IMR-90 (cell line): ENCODE measurements around the gene ANTXRL. TPM values are rescaled to one million over a fixed set of nuclear protein-coding genes. Genes with fewer than 3 reads are reported as not detected.

Source experiments
- ATAC-seq: fragments of 200-7000 bp; cut with Tn5 transposase; 2 replicates; pipeline ENCODE4 v1.9.1; 2020; ENCODE audit warnings: low read depth, mild to moderate bottlenecking, moderate library complexity
- BruUV-seq: library from RNA; stranded (reverse); fragments of 400-500 nt; replicated peaks from 2 replicates; lab custom pipeline; 2021; lab: Mats Ljungman, UMichigan
- CTCF ChIA-PET: fragments of 300-600 bp; formaldehyde crosslinking; extraction: SDS; loops from one replicate; lab custom pipeline; 2021; ENCODE audit warnings: antibody characterized with exemption; lab: Yijun Ruan, JAX
- POLR2A ChIA-PET: fragments of 300-600 bp; sonication (Branson Sonifier 250); formaldehyde crosslinking; loops from one replicate; lab custom pipeline; 2022; ENCODE audit warnings: antibody characterized with exemption; ENCODE audit not compliant: unreplicated experiment; lab: Charles Lee
- DNase-seq: peaks from one replicate; pipeline ENCODE4 v3.0.0; 2013
- H2AFZ ChIP-seq: replicated peaks from 2 replicates; pipeline ENCODE3; 2013; ENCODE audit warnings: low read length, mild to moderate bottlenecking; ENCODE audit not compliant: poor library complexity
- H2AK5ac ChIP-seq: 2 replicates; pipeline ENCODE4 v1.6.1; 2013; ENCODE audit warnings: low read depth, low read length, inconsistent platforms
- H2AK9ac ChIP-seq: replicated peaks from 2 replicates; pipeline ENCODE3; 2013; ENCODE audit warnings: mild to moderate bottlenecking, low read depth, low read length, moderate library complexity; ENCODE audit not compliant: poor library complexity
- H2BK120ac ChIP-seq: 2 replicates; pipeline ENCODE4 v1.6.1; 2013; ENCODE audit warnings: low read depth, low read length, inconsistent platforms
- H2BK15ac ChIP-seq: 3 replicates; pipeline ENCODE4 v1.6.1; 2013; ENCODE audit warnings: low read depth, low read length, inconsistent platforms
- H2BK20ac ChIP-seq: 2 replicates; pipeline ENCODE4 v1.6.1; 2013; ENCODE audit warnings: low read depth, mild to moderate bottlenecking, inconsistent platforms, low read length, moderate library complexity
- H2BK5ac ChIP-seq: 2 replicates; pipeline ENCODE4 v1.6.1; 2013; ENCODE audit warnings: mild to moderate bottlenecking, low read depth, low read length, inconsistent platforms; ENCODE audit not compliant: poor library complexity, severe bottlenecking
- H3K14ac ChIP-seq: replicated peaks from 2 replicates; pipeline ENCODE4 v1.6.1; 2013; ENCODE audit warnings: low read depth, low read length, inconsistent platforms
- H3K18ac ChIP-seq: 2 replicates; pipeline ENCODE4 v1.6.1; 2013; ENCODE audit warnings: low read depth, low read length, control low read depth
- H3K23ac ChIP-seq: 2 replicates; pipeline ENCODE4 v1.6.1; 2013; ENCODE audit warnings: low read depth, low read length, inconsistent platforms
- H3K27ac ChIP-seq: 2 replicates; pipeline ENCODE4 v1.5.1; 2013; ENCODE audit warnings: mild to moderate bottlenecking, control low read depth, low read length; ENCODE audit not compliant: insufficient read depth
- H3K27me3 ChIP-seq: 2 replicates; pipeline ENCODE4 v1.6.1; 2013; ENCODE audit warnings: low read length; ENCODE audit not compliant: control insufficient read depth, insufficient read depth
- H3K36me3 ChIP-seq: 2 replicates; pipeline ENCODE4 v1.6.1; 2013; ENCODE audit warnings: low read length, mixed read lengths; ENCODE audit not compliant: control insufficient read depth, insufficient read depth
- H3K4ac ChIP-seq: 2 replicates; pipeline ENCODE4 v1.6.1; 2013; ENCODE audit warnings: low read depth, low read length, inconsistent platforms
- H3K4me1 ChIP-seq: 2 replicates; pipeline ENCODE4 v1.6.1; 2013; ENCODE audit warnings: low read length, mixed read lengths; ENCODE audit not compliant: control insufficient read depth, insufficient read depth
- H3K4me2 ChIP-seq: 2 replicates; pipeline ENCODE4 v1.6.1; 2013; ENCODE audit warnings: low read depth, mild to moderate bottlenecking, control low read depth, low read length, moderate library complexity
- H3K4me3 ChIP-seq: 2 replicates; pipeline ENCODE4 v1.5.1; 2013; ENCODE audit warnings: low read depth, mild to moderate bottlenecking, control low read depth, low read length, moderate library complexity; ENCODE audit not compliant: insufficient read depth
- H3K56ac ChIP-seq: 2 replicates; pipeline ENCODE4 v1.6.1; 2013; ENCODE audit warnings: low read length, inconsistent platforms; ENCODE audit not compliant: insufficient read depth; ENCODE audit errors: extremely low read depth
- H3K79me1 ChIP-seq, 2 experiments: 2 replicates each; pipeline ENCODE4 v1.6.1; 2013; ENCODE audit warnings: low read length in 2 of 2, inconsistent platforms in 1 of 2, low read depth in 1 of 2
- H3K9ac ChIP-seq: 2 replicates; pipeline ENCODE4 v1.6.1; 2013; ENCODE audit warnings: low read depth, low read length, control low read depth
- H3K9me1 ChIP-seq: 2 replicates; pipeline ENCODE4 v1.6.1; 2013; ENCODE audit warnings: low read length, inconsistent platforms; ENCODE audit not compliant: insufficient read depth
- H3K9me3 ChIP-seq: 2 replicates; pipeline ENCODE4 v1.6.1; 2013; ENCODE audit warnings: low read length; ENCODE audit not compliant: control insufficient read depth, insufficient read depth
- H4K20me1 ChIP-seq: 2 replicates; pipeline ENCODE4 v1.6.1; 2013; ENCODE audit warnings: low read length, inconsistent platforms; ENCODE audit not compliant: insufficient read depth
- H4K5ac ChIP-seq: 2 replicates; pipeline ENCODE4 v1.6.1; 2013; ENCODE audit warnings: mild to moderate bottlenecking, low read depth, low read length, control low read depth
- H4K8ac ChIP-seq, 2 experiments: 2 replicates each; pipeline ENCODE4 v1.6.1; 2013; ENCODE audit warnings: low read depth in 2 of 2, low read length in 2 of 2, control low read depth in 1 of 2, inconsistent platforms in 1 of 2
- H4K91ac ChIP-seq: 2 replicates; pipeline ENCODE4 v1.6.1; 2013; ENCODE audit warnings: low read depth, low read length, inconsistent platforms; ENCODE audit not compliant: insufficient read depth
- BHLHE40 ChIP-seq: fragments of 150-350 bp; IDR thresholded peaks from 2 replicates; pipeline ENCODE4 v1.6.1; 2016; ENCODE audit warnings: mild to moderate bottlenecking, low read depth, low read length
- CEBPB ChIP-seq: IDR thresholded peaks from 2 replicates; pipeline ENCODE4 v1.6.1; 2012; ENCODE audit warnings: low read depth, low read length, improper control_type of control experiment
- CHD1 ChIP-seq: IDR thresholded peaks from 2 replicates; pipeline ENCODE4 v1.6.1; 2012; ENCODE audit warnings: low read depth, low read length, improper control_type of control experiment
- MAZ ChIP-seq: IDR thresholded peaks from 2 replicates; pipeline ENCODE4 v1.6.1; 2012; ENCODE audit warnings: low read depth, mild to moderate bottlenecking, low read length, improper control_type of control experiment, moderate library complexity, borderline replicate concordance
- MXI1 ChIP-seq: IDR thresholded peaks from 2 replicates; pipeline ENCODE4 v1.6.1; 2012; ENCODE audit warnings: low read depth, mild to moderate bottlenecking, low read length, moderate library complexity, borderline replicate concordance
- NFE2L2 ChIP-seq: fragments of 150-350 bp; IDR thresholded peaks from 2 replicates; pipeline ENCODE4 v1.6.1; 2016; ENCODE audit warnings: low read depth, mild to moderate bottlenecking, low read length
- RAD21 ChIP-seq: IDR thresholded peaks from 2 replicates; pipeline ENCODE4 v1.6.1; 2012; ENCODE audit warnings: low read length, improper control_type of control experiment
- SMC3 ChIP-seq: fragments of 150-350 bp; IDR thresholded peaks from 2 replicates; pipeline ENCODE4 v1.6.1; 2016; ENCODE audit warnings: low read depth, mild to moderate bottlenecking, antibody characterized with exemption, low read length, moderate library complexity
- WGBS, 2 experiments: methylation state at CpG; one replicate each; pipeline versions ENCODE4 v1.1.5 to v1.1.7; 2013; ENCODE audit warnings: missing lambda C conversion rate in 2 of 2; ENCODE audit not compliant: insufficient read length in 1 of 2; ENCODE audit errors: extremely low coverage in 2 of 2; 5-methylcytosine and 5-hydroxymethylcytosine counted together
- dilution Hi-C: fragments of 300-500 bp; cut with HindIII; formaldehyde crosslinking; loops from one replicate; pipeline ENCODE4 v1.14.3; 2018; ENCODE audit warnings: low sequenced_read_pairs; ENCODE audit not compliant: unreplicated experiment
- in situ Hi-C: fragments of 300-500 bp; cut with MboI; formaldehyde crosslinking; loops from 3 replicates; pipeline ENCODE4 v1.14.3; 2019; ENCODE audit warnings: low sequenced_read_pairs, inconsistent platforms, mixed read lengths
- intact Hi-C: fragments of 100-400 bp; cut with micrococcal nuclease; formaldehyde crosslinking; loops from 2 replicates; pipeline ENCODE4 v1.10.0; 2022
- polyA plus RNA-seq, 3 experiments: library from polyadenylated mRNA; depleted of rRNA; stranded (reverse); fragments of >200 nt; gene quantifications; 2 replicates each; pipeline ENCODE4 v1.2.3, GENCODE V29; 2012; ENCODE audit warnings: low replicate concordance in 1 of 3
- total RNA-seq: library from RNA; depleted of rRNA; stranded (reverse); fragments of >200 nt; gene quantifications from 2 replicates; pipeline ENCODE4 v1.2.3, GENCODE V29; 2012
- TF ChIP-seq, protein P1 (sequence below): fragments of 150-350 bp; IDR thresholded peaks from 2 replicates; pipeline ENCODE4 v1.6.1; 2016; ENCODE audit warnings: low read depth, mild to moderate bottlenecking, low read length, moderate library complexity, borderline replicate concordance

ANTXRL gene
- total and polyA plus RNA-seq, 2 of the 4 experiments (the other 2 are of a cell fraction) = not detected

DNA sequence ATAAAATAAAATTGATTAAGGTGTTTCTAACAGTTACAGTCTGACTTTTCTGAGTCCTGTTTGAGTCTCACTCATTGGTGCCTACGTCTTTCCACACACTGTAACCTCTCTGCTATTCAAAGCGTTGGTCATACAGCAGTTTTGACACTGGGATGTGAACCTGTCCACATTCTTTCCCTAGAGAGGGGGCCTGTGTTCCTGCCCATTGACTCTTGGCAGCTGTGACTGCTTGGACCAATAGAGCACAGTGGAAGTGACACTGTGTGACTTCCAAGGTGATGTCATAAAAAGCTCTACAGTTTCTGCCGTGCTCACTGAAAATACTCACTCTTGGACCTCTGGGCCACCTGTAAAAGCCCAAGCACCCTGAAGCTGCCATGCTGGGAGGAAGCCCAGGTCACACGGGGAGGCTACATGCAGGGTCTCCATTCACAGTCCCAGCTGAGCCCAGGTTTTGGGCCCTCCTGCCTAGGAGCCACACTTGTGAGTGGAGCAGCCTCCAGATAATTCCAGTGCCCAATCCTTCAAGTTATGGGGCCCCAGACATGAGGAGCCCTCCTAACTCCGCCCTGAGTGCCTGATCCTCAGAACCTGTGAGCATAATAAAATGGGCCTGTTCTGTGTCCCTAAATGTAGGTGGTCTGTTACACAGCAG lies 704 bp upstream of the ANTXRL start:
- BruUV-seq = no TSS peak
- dilution Hi-C loops = no loop called here

More for the DNA sequence above, 704 bp upstream of the ANTXRL start:
- Histone ChIP-seq H3K27me3 (peaks cover 6% of the 10 kb centered on the region), H4K91ac (0 out of 2 replicates have a peak overlapping the region, but pooled peaks have one; percentile 40), H3K9me3 (no peaks in the 10 kb centered on the region), H3K9me1 (peaks cover 3% of the 10 kb centered on the region), H2AFZ (no peak overlapping the region), H3K14ac (0 out of 2 replicates have a peak overlapping the region, but pooled peaks have one; percentile 51), H3K23ac (peak overlapping the region; percentile 66; the same call in 1 of the 2 replicates), H2BK120ac (no peak overlapping the region), H2BK20ac (0 out of 2 replicates have a peak overlapping the region, but pooled peaks have one; percentile 18), H4K8ac (no peak overlapping the region), H3K4me1 (peaks cover 2% of the 10 kb centered on the region; the same call in 1 of the 2 replicates), H3K27ac (no peak overlapping the region), H3K79me1 (peaks cover 0 to 6% of the 10 kb centered on the region in 2 experiments; a peak in 1 of 4 replicates), H3K36me3 (no peaks in the 10 kb centered on the region), H3K4ac (peak overlapping the region; percentile 13; the same call in 1 of the 2 replicates), H4K20me1 (no peaks in the 10 kb centered on the region), H2AK5ac (peak overlapping the region; percentile 33; the same call in 1 of the 2 replicates), H2BK15ac (no peak overlapping the region), H3K9ac (no peak overlapping the region), H3K18ac (no peak overlapping the region), H3K4me2 (no peak overlapping the region), H3K56ac (peak overlapping the region; percentile 13; the same call in 1 of the 2 replicates), H2AK9ac (peak overlapping the region; percentile 82), H4K5ac (no peak overlapping the region), H2BK5ac (no peak overlapping the region), H3K4me3 (no peak overlapping the region)
- TF ChIP-seq BHLHE40 (no peak), RAD21 (no peak), MAZ (no peak), MXI1 (no peak), CHD1 (no peak), NFE2L2 (no peak), CEBPB (no peak), SMC3 (no peak)
- TF ChIP-seq, protein P1, sequence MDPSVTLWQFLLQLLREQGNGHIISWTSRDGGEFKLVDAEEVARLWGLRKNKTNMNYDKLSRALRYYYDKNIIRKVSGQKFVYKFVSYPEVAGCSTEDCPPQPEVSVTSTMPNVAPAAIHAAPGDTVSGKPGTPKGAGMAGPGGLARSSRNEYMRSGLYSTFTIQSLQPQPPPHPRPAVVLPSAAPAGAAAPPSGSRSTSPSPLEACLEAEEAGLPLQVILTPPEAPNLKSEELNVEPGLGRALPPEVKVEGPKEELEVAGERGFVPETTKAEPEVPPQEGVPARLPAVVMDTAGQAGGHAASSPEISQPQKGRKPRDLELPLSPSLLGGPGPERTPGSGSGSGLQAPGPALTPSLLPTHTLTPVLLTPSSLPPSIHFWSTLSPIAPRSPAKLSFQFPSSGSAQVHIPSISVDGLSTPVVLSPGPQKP = no peak
- ATAC-seq (no peak), DNase-seq (no peak)
- ChIA-PET CTCF (no interaction called here), POLR2A (no interaction called here)
- intact Hi-C loops (no loop called here), in situ Hi-C loops (no loop called here)
- WGBS, 2 experiments = 83% methylated on average over 2 of the region's 5 CpGs; no CpG with 5 or more reads in 1 of the 2 experiments
